ENCODE results near the gene RBM47.
"Not testable (repeated sequence)": the region's sequence is repeated elsewhere in the genome, so short reads cannot be mapped to it uniquely, and the experiment has no call there.

Gene RBM47

DNA sequence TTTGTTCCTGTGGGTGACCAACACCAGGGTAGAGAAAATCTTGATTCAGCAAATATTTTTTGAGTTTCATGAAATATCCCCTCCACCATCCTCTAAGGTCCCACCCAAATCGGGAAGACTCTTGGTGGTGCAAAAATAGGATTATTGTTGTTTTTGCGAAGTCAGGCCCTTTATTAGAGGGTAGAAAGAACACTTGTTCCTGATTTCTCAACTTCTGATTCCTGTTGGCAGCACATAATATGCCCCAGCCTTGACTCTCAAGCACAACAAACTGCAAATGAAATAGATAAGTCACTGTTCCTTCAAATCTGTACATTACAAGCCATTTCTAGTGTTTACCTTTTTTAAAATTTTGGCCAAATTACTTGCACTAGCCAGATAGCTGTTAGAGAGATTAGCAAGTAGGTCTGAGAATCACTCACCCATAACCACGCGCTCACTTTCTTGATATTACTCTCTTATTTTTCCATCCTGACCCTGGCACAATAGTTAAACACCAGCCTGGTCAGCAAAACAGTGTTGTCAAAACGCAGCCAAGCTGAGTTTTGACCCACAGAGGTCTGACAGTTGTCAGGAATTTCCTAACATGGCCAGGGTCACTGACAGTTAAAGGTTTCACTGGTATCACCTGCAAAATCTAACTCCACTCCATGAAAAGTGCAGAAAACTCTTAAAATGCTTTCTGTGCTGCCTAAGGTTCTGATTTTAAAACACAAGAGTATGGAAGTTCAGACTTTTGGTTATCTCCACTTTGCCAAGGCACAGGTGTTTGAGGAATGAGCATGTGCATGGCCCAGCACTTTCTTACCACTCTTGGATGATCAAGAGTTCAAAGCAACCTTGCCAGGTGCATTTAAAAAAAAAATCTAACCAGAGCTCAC, 69.8 kb downstream of the RBM47 start:
- DNase-seq, result no peak

DNA sequence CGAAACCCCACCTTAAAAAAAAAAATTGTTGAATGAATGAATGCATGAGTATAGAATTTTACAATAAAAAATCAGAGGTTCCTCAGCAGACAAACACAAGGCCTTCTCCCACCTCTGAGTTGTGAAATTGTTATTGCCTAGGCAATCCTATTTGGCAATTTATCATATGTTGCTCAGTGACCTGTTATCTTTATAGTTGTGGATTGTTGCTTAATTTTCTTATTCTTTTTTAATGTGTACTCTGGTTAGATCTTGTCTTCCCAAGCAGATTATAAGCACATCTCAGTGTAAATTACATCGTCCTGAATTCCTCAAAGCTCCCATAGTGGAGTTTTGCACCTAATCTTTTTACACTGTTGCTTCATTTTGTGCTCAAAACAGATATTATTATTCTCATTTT, 71.9 kb downstream of the RBM47 start:
- no peak for DNase-seq

DNA sequence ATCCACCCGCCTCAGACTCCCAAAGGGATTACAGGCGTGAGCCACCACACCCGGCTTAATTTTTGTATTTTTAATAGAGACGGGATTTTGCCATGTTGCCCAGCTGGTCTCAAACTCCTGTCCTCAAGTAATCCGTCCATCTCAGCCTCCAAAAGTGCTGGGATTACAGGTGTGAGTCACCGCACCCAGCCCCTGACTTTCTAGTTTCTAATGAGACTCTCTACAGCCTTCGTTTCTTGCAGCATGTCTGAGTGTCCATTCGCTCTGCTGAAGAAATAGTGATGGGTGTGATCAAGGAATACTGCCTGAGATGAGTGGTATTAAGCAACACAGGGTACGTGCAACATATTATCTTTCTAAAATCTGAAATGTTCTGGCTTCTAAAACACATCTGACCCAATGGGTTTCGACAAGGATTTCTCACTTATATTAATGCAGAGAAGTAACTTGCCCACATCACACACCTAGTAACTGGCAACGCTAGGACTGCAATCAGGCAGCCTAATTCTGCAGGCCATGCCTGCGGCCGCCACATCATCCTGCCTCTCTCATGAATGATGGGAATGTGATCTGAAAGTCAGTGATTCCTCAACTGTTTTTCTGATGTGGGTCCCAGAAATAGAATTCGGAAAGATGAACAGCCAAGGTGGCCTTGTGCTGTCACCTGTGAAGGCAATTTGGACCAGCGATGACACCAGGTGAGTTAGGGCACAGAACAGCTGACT, 74.3 kb downstream of the RBM47 start:
- no peak for DNase-seq

DNA sequence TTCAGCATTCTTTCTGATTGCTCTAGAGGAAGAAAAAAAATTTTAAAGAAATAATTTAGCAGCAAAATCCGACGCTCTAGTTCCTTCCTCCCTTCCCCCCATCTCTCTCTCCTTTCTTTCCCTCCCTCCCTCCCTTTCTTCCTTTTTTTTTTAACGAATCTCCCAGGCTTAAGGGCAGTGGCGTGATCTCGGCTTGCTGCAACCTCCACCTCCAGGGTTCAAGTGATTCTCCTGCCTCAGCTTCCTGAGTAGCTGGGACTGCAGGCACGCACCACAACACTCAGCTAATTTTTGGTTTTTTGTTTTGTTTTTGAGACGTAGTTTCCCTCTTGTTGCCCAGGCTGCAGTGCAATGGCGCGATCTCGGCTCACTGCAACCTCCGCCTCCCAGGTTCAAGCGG, 75.0 kb downstream of the RBM47 start:
- DNase-seq, result not testable (repeated sequence)

DNA sequence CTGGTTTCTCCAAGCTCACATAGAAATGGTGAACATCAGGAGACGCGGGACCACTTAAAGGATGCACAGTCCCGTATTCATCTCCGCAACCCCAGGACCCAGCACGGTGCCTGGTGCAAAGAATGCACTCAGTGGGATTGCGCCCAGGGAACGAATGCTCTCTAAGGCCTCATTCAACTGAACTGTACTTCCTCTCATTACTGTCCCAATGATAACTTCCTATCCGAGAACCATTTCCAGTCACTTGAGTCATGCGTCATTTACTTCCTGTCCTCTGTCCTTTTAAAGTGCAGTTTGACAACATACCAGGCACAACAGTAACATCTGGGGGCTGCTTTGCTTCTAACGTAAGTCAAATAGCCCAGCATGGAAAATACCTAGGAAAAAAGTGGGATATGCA, 75.7 kb downstream of the RBM47 start:
- no peak for DNase-seq

DNA sequence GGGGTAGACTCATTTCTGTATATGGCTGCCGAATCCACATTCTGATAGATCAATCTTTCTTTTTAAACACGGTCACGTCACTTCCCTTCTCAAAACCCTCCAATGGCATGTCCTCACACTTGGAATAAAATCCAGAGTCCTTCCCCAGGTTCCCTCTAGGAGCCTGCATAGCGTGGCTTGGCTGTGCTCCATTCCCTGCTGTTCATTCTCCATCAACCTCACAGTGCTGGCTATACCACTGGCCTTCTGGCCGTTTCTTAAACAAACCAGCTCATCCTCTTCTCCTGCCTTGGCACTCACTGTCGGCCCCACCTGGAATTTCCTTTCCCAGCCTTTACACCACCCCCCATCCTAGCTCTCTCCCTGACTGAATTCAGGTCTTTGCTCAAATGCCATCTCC, 77.1 kb downstream of the RBM47 start:
- DNase-seq, result no peak

DNA sequence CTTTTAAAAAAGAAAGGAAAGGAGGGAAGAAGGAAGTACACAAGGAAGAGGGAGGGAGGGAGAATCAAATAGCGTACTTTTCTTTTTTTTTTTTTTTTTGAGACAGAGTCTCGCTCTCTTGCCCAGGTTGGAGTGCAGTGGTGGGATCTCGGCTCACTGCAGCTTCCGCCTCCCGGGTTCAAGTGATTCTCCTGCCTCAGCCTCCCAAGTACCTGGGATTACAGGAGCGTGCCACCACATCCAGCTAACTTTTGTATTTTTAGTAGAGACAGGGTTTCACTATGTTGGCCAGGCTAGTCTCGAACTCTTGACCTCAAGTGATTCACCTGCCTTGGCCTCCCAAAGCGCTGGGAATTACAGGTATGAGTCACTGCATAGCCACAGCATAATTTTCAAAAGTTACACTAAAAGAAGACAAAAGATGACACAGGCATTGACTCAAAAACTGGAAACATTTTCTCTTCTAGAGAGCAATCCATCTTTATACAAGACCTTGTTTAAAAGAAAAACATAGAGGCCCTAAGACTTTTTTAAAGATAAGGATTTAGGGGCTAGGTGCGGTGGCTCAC, 78.0 kb downstream of the RBM47 start:
- DNase-seq, result not testable (repeated sequence)

DNA sequence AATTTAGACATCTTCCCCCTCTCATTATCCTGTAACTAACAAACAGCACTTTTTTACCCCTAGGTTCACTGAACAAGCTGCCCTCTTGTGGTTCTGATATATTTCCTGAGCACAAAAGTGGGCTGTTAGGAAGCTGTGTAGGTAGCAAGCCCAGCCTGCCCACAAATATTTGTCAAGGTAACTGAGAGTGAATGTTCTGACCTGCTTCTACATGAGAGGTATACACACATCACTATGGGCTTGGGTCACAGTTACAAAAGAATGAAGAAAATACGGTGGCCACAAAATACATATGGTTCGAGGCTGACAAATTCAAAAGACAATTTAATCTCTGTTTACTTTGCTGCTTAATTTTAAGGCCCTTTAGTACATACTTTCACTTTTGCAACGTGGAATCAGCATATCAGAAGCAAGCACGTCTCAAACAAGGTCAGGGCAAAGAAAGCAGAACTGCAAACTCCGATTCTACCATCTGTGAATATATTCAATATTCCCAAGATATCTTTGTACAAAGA, 78.7 kb downstream of the RBM47 start:
- DNase-seq, result peak; percentile 33

DNA sequence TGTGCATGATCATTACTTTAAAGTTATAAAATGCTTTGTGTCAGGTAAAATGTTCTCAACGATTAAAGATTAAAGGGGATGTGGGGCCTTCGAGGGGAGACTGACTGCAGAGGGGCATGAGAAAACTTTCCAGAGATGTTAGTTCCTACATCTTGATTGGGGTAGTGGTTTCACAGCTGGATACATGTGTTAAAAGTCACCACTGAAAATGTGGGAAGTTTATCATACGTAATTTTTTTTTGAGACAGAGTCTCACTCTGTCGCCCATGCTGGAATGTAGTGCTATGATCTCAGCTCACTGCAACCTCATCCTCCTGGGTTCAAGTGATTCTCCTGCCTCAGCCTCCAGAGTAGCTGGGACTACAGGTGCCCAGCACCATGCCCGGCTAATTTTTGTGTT, 79.5 kb downstream of the RBM47 start:
- DNase-seq, result no peak

DNA sequence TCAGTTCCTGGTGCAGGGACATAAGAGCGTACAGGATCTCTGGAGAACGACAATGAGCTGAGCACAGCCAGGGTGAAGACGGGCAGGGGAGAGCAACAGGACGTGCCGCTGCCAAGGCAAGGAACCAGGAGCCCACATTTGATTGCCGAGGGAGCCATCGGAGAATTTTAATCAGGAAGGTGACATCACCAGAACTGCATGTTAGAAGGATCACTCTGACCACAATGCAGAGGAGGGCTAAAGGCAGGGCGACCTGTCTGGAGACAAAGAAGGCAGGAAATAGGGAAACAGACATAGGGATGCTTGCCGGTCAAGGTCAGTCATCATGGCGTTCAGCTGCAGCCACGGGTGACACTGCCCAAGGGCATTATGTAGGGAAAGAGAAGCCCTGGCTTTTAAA, 81.4 kb downstream of the RBM47 start:
- DNase-seq, result no peak

DNA sequence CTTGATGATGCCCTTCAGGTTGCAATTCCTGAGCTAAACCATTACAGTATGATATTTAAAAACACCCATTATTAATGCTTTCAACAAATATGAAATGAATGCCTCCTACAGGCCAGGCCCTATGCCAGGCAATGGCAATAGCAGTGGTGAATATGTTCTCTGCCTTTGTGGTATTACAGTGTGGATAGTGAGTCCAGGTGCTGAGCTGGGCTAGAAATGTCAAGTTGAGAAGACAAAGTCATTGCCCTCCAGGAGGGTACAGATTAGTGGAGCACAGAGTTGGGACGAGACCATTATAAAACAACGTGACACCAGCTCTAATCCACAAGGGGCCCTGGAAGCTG, 81.9 kb downstream of the RBM47 start:
- no peak for DNase-seq

DNA sequence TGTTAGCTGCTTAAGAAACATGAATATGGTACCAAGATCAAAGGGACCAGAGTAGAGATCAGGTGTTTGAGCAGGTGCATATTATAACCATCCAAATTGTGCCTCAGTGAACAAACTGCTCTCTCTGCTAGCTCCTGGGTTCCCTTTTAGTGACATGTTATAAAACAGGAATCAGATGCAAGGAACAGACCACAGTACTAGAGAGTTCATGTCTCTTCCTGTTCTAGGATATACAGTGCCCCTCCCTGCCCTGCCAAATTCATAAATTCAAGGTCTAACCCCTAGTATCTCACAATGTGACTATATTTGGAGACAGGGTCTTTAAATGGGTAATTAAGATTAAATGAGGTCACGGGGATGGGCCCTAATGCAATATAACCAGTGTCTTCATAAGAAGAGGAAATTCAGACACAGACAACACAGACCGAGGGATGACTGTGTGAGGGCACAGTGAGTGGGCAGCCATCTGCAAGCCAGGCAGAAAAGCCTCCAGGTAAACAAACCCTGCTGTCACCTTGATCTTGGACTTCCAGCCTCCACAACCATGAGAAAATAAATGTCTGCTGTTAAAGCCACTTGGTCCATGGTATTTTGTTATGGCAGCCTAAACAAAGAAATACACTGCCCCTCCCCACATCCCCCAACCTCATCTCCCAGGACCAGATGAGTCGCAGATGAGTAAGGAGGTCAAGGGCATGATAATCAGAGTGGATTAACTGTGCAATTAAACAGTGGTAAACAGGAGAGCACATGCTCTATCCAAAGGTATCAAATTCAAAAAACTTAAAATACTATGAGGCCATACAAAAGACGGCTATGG, 82.5 kb downstream of the RBM47 start:
- DNase-seq, result no peak

DNA sequence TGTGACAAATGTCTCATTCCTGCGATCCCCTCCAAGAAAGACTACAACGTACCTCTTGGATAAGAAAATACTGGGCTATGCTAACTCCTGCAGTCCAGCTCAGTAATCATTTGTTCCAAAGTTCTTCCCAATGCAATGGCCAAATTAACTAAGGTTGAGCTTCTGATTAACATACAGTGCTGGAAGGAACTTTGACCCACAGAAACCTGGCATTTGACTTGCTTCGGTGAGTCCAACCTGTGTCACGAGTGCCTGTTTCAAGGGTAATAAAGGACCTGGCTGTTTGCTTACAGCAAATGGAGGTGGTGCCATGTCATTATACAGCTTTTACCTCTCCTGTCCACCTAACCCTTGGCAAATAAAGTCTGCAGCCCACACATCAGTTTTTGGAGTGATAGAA, 83.2 kb downstream of the RBM47 start:
- no peak for DNase-seq

DNA sequence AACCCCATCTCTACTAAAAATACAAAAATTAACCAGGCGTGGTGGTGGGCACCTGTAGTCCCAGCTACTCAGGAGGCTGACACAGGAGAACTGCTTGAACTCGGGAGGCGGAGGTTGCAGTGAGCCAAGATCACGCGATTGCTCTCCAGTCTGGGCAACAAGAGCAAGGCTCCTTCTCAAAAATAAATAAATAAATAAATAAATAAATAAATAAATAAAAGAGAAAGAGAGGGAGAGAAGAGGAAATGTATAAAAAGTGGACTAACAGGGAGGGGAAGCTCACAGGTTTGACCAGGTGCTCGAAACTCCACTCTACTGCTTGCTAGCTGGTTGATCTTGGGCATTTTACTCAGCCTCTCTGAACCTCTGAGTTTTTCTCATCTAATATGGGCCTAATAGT, 84.2 kb downstream of the RBM47 start:
- DNase-seq, result not testable (repeated sequence)

DNA sequence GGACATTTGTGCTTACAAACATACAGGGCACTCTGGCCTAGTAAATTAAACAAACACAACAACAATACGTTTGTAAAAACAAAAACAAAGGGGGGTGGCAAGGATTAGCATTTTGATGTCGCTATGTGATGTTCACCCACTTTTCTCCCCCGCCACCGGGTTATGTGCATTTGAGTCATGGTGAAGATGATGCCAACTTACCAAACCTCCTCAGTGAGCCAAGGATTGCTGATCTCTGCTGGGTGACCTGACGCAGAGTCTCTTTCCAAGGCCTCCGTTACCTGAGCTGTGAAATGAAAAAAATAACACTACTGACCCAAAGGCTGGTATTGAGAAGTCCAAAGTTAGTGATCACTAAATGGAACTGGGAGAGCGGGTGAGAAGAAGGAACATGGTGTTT, 85.4 kb downstream of the RBM47 start:
- no peak for DNase-seq

DNA sequence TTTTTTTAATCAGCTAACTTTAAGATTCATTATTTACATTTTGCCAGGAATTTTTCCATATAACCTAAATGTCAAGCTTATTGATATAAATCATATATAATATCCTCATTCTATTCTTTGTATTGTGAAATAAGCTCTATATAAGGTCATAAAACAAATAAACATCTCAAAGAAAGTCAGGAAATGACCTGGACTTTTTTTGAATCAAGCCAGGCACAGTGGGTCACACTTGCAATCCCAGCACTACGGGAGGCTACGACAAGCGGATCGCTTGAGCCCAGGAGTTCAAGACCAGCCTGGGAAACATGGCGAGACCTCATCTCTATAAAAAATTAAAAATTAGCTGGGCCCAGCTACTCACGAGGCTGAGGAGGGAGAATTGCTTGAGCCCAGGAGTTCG, 88.9 kb downstream of the RBM47 start:
- DNase-seq, result no peak

DNA sequence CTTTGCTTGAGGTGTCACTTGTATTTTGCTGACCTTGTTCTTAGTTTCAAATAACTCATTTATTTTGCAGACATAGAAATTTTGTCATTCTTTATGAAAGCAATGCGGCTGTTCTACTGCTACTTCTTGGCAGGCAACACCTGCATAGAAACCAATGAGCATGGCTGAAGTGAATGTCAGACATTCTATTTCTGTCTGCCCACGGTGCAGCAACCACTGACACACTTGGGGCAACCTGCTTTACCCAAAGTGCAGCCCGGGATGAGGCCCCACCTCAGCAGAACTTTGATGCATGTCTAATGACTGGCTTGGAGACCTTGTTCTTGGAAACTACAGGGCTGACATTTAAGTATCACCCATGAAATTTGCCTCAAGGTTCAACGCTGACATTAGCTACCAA, 93.6 kb downstream of the RBM47 start:
- DNase-seq, result no peak

DNA sequence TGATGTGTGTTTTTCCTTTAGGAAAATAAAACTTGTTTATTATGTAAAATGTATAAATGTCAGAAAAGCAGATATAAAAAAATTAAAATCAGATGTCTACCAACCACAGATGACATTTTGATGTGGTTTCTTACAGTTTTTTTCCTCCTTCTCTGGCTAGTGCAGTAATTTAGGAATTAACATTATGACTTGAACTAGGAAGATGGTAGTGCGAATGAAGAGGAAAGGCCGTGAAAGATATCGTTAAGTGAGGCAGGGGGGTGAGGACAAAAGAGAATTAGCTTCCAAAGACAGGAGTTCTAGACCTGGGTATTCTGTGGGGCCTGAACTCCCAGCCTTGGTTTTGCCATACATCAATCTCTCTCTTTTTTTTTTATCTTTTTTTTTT, 98.0 kb downstream of the RBM47 start:
- no peak for DNase-seq

DNA sequence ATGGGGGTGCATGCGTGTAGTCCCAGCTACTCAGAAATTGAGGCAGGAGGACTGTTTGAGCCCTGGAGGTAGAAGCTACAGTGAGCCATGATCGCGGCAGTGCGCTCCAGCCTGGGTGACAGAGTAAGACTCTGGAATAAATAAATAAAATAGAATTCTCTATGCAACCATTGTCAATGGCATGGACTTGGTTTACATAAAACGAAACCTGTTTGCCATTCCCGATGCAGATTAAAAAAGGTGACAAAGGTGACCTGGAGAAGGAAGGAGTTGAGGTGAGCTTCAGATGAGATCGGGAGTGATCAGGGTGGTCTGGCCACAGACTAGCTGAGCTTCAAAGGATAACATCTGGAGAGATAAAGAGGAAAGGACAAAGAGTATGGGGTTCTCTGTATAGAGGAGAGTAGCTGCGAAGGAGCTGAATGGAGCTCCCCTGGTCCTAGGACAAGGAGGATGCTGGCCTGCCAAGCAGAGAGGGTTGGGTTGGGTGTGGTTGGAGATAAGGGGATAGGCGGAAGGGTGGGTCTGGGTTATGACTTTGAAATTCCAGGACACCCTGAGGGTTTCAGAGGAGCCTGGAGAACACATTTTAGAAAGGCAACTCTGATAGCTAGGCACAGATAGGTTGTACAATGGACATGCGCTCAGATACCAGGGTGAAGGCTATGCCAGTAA, 98.6 kb downstream of the RBM47 start:
- DNase-seq, result no peak

DNA sequence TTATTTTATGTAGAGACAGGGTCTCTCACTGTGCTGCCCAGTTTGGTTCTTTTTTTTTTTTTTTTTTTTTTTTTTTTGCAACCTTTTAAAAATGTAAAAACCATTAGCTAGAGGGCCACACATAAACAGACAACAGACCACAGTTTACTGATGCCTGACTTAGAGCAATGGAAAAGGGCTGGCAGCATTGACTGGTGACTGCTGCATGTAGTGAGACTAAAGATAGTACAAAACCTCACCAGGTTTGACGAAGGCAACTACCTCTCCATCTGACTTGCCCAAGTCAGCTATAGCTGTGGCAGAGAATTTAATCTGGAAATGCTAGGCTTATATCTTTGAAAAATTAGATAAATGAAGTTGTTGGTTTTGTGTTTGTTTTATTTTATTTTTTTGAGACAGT, 102.9 kb downstream of the RBM47 start:
- DNase-seq, result no peak

DNA sequence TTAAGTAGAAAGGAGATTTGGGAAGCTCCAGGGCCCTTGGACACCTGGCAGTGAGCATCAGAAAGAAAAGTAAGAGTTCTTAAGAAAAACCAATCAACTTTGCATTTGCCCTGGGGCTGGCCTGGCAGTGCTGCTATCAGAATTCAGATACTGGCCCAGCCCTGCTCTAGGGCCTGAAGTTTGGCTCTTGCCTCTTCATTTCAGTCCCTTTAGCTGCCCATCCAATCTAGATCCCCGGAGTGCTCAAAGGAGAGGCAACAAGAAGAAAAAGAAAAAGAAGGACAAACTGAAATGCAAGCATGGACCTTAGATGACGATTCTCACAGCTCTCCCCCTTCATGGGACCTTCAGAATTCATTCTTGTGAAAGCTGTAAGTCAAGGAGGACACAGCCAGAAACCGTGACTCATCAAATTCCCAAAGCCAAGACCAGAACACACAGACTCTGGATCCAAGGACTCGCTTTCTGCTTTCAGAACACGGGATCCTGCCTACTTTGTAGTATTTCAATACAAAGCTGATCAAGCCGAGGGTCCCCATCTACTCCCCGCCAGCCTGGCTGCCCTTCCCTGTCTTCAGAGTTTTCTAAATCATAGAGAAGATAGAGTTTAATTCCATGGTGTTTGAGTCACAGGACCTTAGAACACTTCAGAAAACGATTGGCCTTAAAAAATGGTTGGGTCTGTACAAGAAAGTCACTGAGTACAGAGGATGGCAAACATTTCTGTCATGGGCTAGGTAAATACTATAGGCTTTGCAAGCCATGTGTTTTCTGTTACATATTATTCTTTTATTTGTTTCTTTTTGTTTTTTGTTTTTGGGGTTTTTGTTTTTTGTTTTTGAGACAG, 103.7 kb downstream of the RBM47 start:
- no peak for DNase-seq

Data from NCI-H1048 (cell line).